Muscle layer of duodenum (tissue), 2 donors: ENCODE measurements around the gene SRP9.
"Not testable (repeated sequence)": the region's sequence is repeated elsewhere in the genome, so short reads cannot be mapped to it uniquely, and the experiment has no call there.

ENCODE experiments used
- H3K27ac ChIP-seq: one replicate; pipeline ENCODE4 v1.7.0; 2013; ENCODE audit warnings: mild to moderate bottlenecking, low read length
- H3K27me3 ChIP-seq: one replicate; pipeline ENCODE4 v1.7.0; 2013; ENCODE audit warnings: low read depth, mild to moderate bottlenecking, control low read depth, low read length
- H3K36me3 ChIP-seq, 2 donors: one replicate each; pipeline ENCODE4 v1.7.0; 2013; ENCODE audit warnings: low read length in 2 of 2, control low read depth in 1 of 2, mild to moderate bottlenecking in 1 of 2; ENCODE audit not compliant: insufficient read depth in 2 of 2, control insufficient read depth in 1 of 2
- H3K4me1 ChIP-seq, 2 donors: one replicate each; pipeline ENCODE4 v1.7.0; 2013; ENCODE audit warnings: low read length in 2 of 2, mild to moderate bottlenecking in 2 of 2, control low read depth in 1 of 2, moderate library complexity in 1 of 2; ENCODE audit not compliant: insufficient read depth in 2 of 2, control insufficient read depth in 1 of 2
- H3K4me3 ChIP-seq, 2 donors: one replicate each; pipeline ENCODE4 v1.7.0; 2013; ENCODE audit warnings: low read length in 2 of 2, low read depth in 1 of 2, mild to moderate bottlenecking in 1 of 2
- H3K9me3 ChIP-seq, 2 donors: one replicate each; pipeline ENCODE4 v1.7.0; 2013; ENCODE audit warnings: low read length in 2 of 2, control low read depth in 1 of 2, mild to moderate bottlenecking in 1 of 2; ENCODE audit not compliant: control insufficient read depth in 1 of 2
- donor health status: healthy.

The SRP9 gene

GRCh38 chr1:225810579-225811538, 33.2 kb downstream of the SRP9 start:
- H3K36me3 ChIP-seq, H3K27me3 ChIP-seq: not testable (repeated sequence)
- peaks cover 24 to 44% of the 10 kb centered on the region in 2 donors for H3K4me1 ChIP-seq

GRCh38 chr1:225811622-225812487, 34.2 kb downstream of the SRP9 start:
- Histone ChIP-seq H3K27ac (peak overlapping the region; percentile 5), H3K9me3 (no peaks in the 10 kb centered on the region), H3K4me1 (peaks cover 26 to 54% of the 10 kb centered on the region in 2 donors), H3K36me3 (peaks cover 0 to 3% of the 10 kb centered on the region in 2 donors), H3K27me3 (no peaks in the 10 kb centered on the region), H3K4me3 (peak overlapping the region; percentile 69 to 72)

More at GRCh38 chr1:225810579-225811538, 33.2 kb downstream of the SRP9 start:
- Histone ChIP-seq H3K27ac (peak overlapping the region; percentile 23), H3K4me3 (peak overlapping the region; percentile 69 to 72)
- not testable (repeated sequence) for H3K9me3 ChIP-seq

GRCh38 chr1:225812488-225813213, 35.0 kb downstream of the SRP9 start:
- Histone ChIP-seq H3K9me3 (no peaks in the 10 kb centered on the region), H3K4me1 (peaks cover 34 to 62% of the 10 kb centered on the region in 2 donors), H3K27ac (peak overlapping the region; percentile 76), H3K27me3 (no peaks in the 10 kb centered on the region), H3K4me3 (peak overlapping the region in 1 of 2 donors; percentile 7), H3K36me3 (peaks cover 0 to 8% of the 10 kb centered on the region in 2 donors)

GRCh38 chr1:225813214-225813964, 35.8 kb downstream of the SRP9 start:
- Histone ChIP-seq H3K9me3 (no peaks in the 10 kb centered on the region), H3K27me3 (no peaks in the 10 kb centered on the region), H3K4me1 (peaks cover 41 to 69% of the 10 kb centered on the region in 2 donors), H3K27ac (peak overlapping the region; percentile 76), H3K36me3 (peaks cover 0 to 8% of the 10 kb centered on the region in 2 donors), H3K4me3 (peak overlapping the region in 1 of 2 donors; percentile 40)

- Histone ChIP-seq H3K9me3 (no peaks in the 10 kb centered on the region), H3K27me3 (no peaks in the 10 kb centered on the region), H3K27ac (peak overlapping the region; percentile 76), H3K4me3 (no peak overlapping the region), H3K4me1 (peaks cover 43 to 74% of the 10 kb centered on the region in 2 donors), H3K36me3 (peaks cover 0 to 8% of the 10 kb centered on the region in 2 donors)
These were observed 36.8 kb downstream of the SRP9 start for GRCh38 chr1:225814381-225814780.

- H3K9me3 ChIP-seq, H3K27me3 ChIP-seq, H3K4me3 ChIP-seq, H3K36me3 ChIP-seq: not testable (repeated sequence)
- peak overlapping the region; percentile 76 for H3K27ac ChIP-seq
- H3K4me1 ChIP-seq: peaks cover 43 to 76% of the 10 kb centered on the region in 2 donors
These were observed 37.5 kb downstream of the SRP9 start for GRCh38 chr1:225815090-225815489.

- peaks cover 43 to 81% of the 10 kb centered on the region in 2 donors for H3K4me1 ChIP-seq
- H3K27me3 ChIP-seq: no peaks in the 10 kb centered on the region
- H3K36me3 ChIP-seq: peaks cover 0 to 8% of the 10 kb centered on the region in 2 donors
- no peak overlapping the region for H3K27ac ChIP-seq
- no peak overlapping the region for H3K4me3 ChIP-seq
- H3K9me3 ChIP-seq: no peaks in the 10 kb centered on the region
These were observed 38.0 kb downstream of the SRP9 start for GRCh38 chr1:225815526-225816178.

- no peaks in the 10 kb centered on the region for H3K27me3 ChIP-seq
- peak overlapping the region in 1 of 2 donors; percentile 36 for H3K4me3 ChIP-seq
- peaks cover 43 to 80% of the 10 kb centered on the region in 2 donors for H3K4me1 ChIP-seq
- H3K27ac ChIP-seq: peak overlapping the region; percentile 87
- peaks cover 0 to 8% of the 10 kb centered on the region in 2 donors for H3K36me3 ChIP-seq
- H3K9me3 ChIP-seq: no peaks in the 10 kb centered on the region
These were observed 39.3 kb downstream of the SRP9 start for GRCh38 chr1:225816643-225817538.

- no peaks in the 10 kb centered on the region for H3K27me3 ChIP-seq
- peak overlapping the region; percentile 87 for H3K27ac ChIP-seq
- peak overlapping the region in 1 of 2 donors; percentile 36 for H3K4me3 ChIP-seq
- no peaks in the 10 kb centered on the region for H3K9me3 ChIP-seq
- H3K36me3 ChIP-seq: peaks cover 0 to 8% of the 10 kb centered on the region in 2 donors
- H3K4me1 ChIP-seq: peaks cover 38 to 77% of the 10 kb centered on the region in 2 donors
These were observed 40.0 kb downstream of the SRP9 start for GRCh38 chr1:225817611-225818061.
